Hepatocyte (in vitro differentiated cells): Measurements from ENCODE around the gene CFAP54.

Source experiments
- EZH2 ChIP-seq: fragments of 200-600 bp; sonication (generic); IDR thresholded peaks from 2 replicates; pipeline ENCODE4 v1.6.1; 2016; ENCODE audit warnings: antibody characterized with exemption, mild to moderate bottlenecking, borderline replicate concordance
- TF ChIP-seq, protein P1 (sequence below): fragments of 200-600 bp; sonication (generic); IDR thresholded peaks from 2 replicates; pipeline ENCODE4 v1.5.1; 2016; ENCODE audit warnings: antibody characterized with exemption, mild to moderate bottlenecking; ENCODE audit not compliant: poor library complexity

DNA sequence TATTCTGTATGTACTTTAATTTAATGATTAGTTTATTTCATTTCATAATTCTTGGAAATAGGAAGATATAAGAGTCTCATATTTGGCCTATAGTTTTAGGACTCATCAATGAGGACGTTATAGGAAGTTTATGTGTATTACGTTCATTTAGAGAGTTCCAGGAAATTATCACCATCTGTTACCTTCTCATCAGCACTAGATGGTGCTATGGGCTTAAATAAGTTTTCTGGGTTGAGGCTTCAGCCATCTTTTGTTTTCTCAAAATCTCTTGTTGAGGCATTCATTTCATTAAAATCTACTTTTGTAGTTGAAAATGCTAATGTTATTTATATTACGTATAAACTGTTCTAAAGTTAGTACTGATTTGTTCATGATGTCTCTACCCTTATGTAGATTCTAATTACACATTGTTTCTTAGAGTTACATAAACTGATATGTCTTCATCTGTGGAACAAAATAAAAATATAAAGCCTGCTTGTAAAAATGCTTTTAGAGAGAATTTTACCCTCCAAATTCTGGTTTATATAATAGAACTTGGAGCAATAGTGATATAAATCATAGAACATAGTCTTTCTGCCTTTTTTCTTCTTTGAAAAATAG, 89.2 kb downstream of the CFAP54 start:
- TF ChIP-seq EZH2 = no peak
- TF ChIP-seq, protein P1, sequence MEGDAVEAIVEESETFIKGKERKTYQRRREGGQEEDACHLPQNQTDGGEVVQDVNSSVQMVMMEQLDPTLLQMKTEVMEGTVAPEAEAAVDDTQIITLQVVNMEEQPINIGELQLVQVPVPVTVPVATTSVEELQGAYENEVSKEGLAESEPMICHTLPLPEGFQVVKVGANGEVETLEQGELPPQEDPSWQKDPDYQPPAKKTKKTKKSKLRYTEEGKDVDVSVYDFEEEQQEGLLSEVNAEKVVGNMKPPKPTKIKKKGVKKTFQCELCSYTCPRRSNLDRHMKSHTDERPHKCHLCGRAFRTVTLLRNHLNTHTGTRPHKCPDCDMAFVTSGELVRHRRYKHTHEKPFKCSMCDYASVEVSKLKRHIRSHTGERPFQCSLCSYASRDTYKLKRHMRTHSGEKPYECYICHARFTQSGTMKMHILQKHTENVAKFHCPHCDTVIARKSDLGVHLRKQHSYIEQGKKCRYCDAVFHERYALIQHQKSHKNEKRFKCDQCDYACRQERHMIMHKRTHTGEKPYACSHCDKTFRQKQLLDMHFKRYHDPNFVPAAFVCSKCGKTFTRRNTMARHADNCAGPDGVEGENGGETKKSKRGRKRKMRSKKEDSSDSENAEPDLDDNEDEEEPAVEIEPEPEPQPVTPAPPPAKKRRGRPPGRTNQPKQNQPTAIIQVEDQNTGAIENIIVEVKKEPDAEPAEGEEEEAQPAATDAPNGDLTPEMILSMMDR = peak; percentile 78
